ENCODE measurements around the gene CHL1.

CHL1 gene

DNA sequence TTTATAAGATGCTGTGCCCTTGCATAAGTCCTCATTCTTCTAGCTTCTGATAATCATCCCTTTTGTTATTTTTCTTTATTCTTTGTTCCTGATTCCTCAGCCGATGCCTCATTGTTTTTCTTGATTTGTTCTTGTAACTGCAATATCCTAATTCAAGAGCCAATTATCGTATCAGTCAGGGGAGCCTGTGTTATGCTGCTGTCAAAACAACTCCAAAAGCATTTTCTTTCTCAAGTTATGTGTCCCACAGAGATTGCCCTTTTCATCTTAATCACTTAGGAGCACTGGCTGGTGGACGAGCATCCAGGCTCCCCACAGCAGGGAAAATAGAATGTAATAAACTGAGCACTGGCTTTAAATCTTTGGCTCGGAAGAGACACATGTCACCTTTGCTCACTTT is 207.3 kb downstream of the CHL1 start:
- Histone ChIP-seq H3K27me3 (replicated peaks; ENCODE audit: insufficient read depth, low read length) (no peaks in the 10 kb centered on the region), H3F3A (ENCODE audit: insufficient read depth, low read length) (no peaks in the 10 kb centered on the region), H3K36me3 (replicated peaks; ENCODE audit: insufficient read depth, low read length) (no peaks in the 10 kb centered on the region), H4K20me1 (ENCODE audit: insufficient read depth, low read length) (no peaks in the 10 kb centered on the region), H2AFZ (ENCODE audit: low read length) (no peak overlapping the region), H3K9ac (ENCODE audit: low read length) (no peak overlapping the region), H3K9me2 (replicated peaks; ENCODE audit: insufficient read depth, low read length) (no peaks in the 10 kb centered on the region), H3K9me3 (replicated peaks; ENCODE audit: insufficient read depth, low read length) (no peaks in the 10 kb centered on the region), H3K4me3 (ENCODE audit: low read length) (no peak overlapping the region), H3K4me2 (ENCODE audit: low read depth, low read length) (no peak overlapping the region), H3K4me1 (ENCODE audit: low read length) (no peaks in the 10 kb centered on the region), H3K79me2 (ENCODE audit: low read length) (no peaks in the 10 kb centered on the region), H3K27ac (ENCODE audit: low read length) (no peak overlapping the region)
- no peak for DNase-seq
- TF ChIP-seq EZH2phosphoT487 (IDR thresholded peaks at IDR 0.05; ENCODE audit: low read length) = no peak
- no peak for TF ChIP-seq EZH2 (optimal IDR thresholded peaks at IDR 0.05; ENCODE audit: low read depth, low read length)
- TF ChIP-seq, protein P1, sequence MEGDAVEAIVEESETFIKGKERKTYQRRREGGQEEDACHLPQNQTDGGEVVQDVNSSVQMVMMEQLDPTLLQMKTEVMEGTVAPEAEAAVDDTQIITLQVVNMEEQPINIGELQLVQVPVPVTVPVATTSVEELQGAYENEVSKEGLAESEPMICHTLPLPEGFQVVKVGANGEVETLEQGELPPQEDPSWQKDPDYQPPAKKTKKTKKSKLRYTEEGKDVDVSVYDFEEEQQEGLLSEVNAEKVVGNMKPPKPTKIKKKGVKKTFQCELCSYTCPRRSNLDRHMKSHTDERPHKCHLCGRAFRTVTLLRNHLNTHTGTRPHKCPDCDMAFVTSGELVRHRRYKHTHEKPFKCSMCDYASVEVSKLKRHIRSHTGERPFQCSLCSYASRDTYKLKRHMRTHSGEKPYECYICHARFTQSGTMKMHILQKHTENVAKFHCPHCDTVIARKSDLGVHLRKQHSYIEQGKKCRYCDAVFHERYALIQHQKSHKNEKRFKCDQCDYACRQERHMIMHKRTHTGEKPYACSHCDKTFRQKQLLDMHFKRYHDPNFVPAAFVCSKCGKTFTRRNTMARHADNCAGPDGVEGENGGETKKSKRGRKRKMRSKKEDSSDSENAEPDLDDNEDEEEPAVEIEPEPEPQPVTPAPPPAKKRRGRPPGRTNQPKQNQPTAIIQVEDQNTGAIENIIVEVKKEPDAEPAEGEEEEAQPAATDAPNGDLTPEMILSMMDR (IDR thresholded peaks at IDR 0.05; ENCODE audit: low read length) = no peak

DNA sequence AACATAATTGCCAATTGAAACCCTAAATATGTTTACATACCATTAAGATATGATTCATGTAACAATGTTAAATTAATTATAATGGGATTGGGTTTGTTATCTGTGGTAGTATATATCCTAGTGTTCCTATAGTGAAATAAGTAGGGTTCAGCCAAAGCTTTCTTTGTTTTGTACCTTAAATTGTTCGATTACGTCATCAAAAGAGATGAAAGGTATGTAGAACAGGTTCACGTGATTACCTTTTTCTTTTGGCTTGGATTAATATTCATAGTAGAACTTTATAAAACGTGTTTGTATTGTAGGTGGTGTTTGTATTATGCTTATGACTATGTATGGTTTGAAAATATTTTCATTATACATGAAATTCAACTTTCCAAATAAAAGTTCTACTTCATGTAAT is 212.4 kb downstream of the CHL1 start:
- H3K27me3 ChIP-seq (replicated peaks; ENCODE audit: insufficient read depth, low read length) = no peaks in the 10 kb centered on the region
- no peaks in the 10 kb centered on the region for H3K9me3 ChIP-seq (replicated peaks; ENCODE audit: insufficient read depth, low read length)
- no peaks in the 10 kb centered on the region for H3K9me2 ChIP-seq (replicated peaks; ENCODE audit: insufficient read depth, low read length)
- TF ChIP-seq, protein P1 (IDR thresholded peaks at IDR 0.05; ENCODE audit: low read length) = no peak
- TF ChIP-seq EZH2 (optimal IDR thresholded peaks at IDR 0.05; ENCODE audit: low read depth, low read length) = no peak
- no peak for TF ChIP-seq EZH2phosphoT487 (IDR thresholded peaks at IDR 0.05; ENCODE audit: low read length)
- no peak overlapping the region for H3K9ac ChIP-seq (ENCODE audit: low read length)
- no peak overlapping the region for H2AFZ ChIP-seq (ENCODE audit: low read length)
- H3K4me3 ChIP-seq (ENCODE audit: low read length) = no peak overlapping the region
- H3K27ac ChIP-seq (ENCODE audit: low read length) = no peak overlapping the region
- no peaks in the 10 kb centered on the region for H3F3A ChIP-seq (ENCODE audit: insufficient read depth, low read length)
- H3K4me1 ChIP-seq (ENCODE audit: low read length) = no peaks in the 10 kb centered on the region
- no peaks in the 10 kb centered on the region for H3K79me2 ChIP-seq (ENCODE audit: low read length)
- no peaks in the 10 kb centered on the region for H4K20me1 ChIP-seq (ENCODE audit: insufficient read depth, low read length)
- H3K36me3 ChIP-seq (replicated peaks; ENCODE audit: insufficient read depth, low read length) = no peaks in the 10 kb centered on the region
- no peak for DNase-seq
- no peak overlapping the region for H3K4me2 ChIP-seq (ENCODE audit: low read depth, low read length)

DNA sequence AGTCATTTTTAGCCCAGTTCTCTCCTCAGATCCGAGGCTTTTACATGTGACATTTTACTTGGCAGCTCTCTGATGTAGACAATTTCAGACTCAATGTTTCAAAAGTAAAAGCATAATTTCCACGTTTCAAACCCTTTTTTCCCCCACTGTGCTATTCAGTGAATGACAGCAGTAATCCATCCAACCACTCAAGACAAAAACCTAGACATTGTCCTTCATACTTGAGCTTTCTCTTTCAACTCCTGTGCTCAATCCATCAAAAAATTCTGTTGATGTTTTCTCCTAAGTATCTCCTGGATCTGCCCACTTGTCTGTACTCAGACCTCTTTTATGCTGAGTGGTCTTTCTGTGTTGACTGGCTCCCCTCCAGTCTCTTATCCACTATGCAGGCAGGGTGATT is 214.7 kb downstream of the CHL1 start:
- H3K27ac ChIP-seq (ENCODE audit: low read length) = no peak overlapping the region
- H2AFZ ChIP-seq (ENCODE audit: low read length) = no peak overlapping the region
- DNase-seq = no peak
- no peaks in the 10 kb centered on the region for H4K20me1 ChIP-seq (ENCODE audit: insufficient read depth, low read length)
- H3K9me2 ChIP-seq (replicated peaks; ENCODE audit: insufficient read depth, low read length) = no peaks in the 10 kb centered on the region
- TF ChIP-seq EZH2 (optimal IDR thresholded peaks at IDR 0.05; ENCODE audit: low read depth, low read length) (no peak), EZH2phosphoT487 (IDR thresholded peaks at IDR 0.05; ENCODE audit: low read length) (no peak)
- TF ChIP-seq, protein P1 (IDR thresholded peaks at IDR 0.05; ENCODE audit: low read length) = no peak
- no peak overlapping the region for H3K9ac ChIP-seq (ENCODE audit: low read length)
- no peaks in the 10 kb centered on the region for H3K79me2 ChIP-seq (ENCODE audit: low read length)
- no peaks in the 10 kb centered on the region for H3K27me3 ChIP-seq (replicated peaks; ENCODE audit: insufficient read depth, low read length)
- no peaks in the 10 kb centered on the region for H3F3A ChIP-seq (ENCODE audit: insufficient read depth, low read length)
- H3K4me1 ChIP-seq (ENCODE audit: low read length) = no peaks in the 10 kb centered on the region
- H3K36me3 ChIP-seq (replicated peaks; ENCODE audit: insufficient read depth, low read length) = no peaks in the 10 kb centered on the region
- H3K4me2 ChIP-seq (ENCODE audit: low read depth, low read length) = no peak overlapping the region
- H3K4me3 ChIP-seq (ENCODE audit: low read length) = no peak overlapping the region
- H3K9me3 ChIP-seq (replicated peaks; ENCODE audit: insufficient read depth, low read length) = no peaks in the 10 kb centered on the region

Measured in MM.1S (cell line).